CD4-positive, alpha-beta T cell treated with Interleukin-15 for 4 hours (primary cell): ENCODE results near the gene SLC38A7.
"Not testable (repeated sequence)": the region's sequence is repeated elsewhere in the genome, so short reads cannot be mapped to it uniquely, and the experiment has no call there.

ENCODE experiments used
- DNase-seq: peaks from one replicate; pipeline ENCODE4 v3.0.0-alpha.2; 2020; ENCODE audit warnings: low spot score

The SLC38A7 gene

DNA sequence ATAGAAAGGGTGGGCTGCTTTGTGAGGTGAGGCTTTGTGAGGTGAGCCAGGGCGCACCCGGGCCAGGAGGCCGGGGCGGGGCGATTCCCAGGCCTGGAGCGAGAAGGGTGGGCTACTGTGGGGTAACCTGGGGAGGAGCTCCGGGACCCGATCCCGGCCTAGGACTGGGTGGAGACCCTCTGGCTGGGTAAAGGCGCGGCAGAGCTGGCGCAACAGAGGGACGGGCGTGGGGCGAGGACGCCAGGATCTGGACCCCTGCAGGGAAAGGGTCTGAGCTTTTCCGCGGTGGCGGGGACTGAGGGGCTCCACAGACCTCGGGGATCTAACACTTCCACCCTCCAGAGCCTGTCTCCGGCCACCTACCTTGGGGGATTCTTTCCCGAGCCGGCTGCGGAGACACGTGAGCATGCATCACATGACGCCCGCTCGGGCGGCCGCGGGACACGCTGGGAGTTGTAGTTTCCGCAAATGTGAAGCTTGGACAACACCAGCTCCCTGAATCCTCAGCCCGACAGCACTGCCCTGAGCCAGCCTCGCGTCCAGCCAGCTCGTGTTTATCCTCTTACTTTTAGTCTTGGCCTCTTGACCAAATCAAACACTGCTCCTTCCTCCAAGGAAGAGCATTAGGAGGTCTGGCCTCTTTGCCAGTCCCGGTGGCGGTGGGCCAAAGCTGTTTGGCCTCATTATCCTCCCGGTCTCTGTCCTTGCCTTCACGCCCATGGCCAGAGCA is at the start of gene SLC38A7:
Gene SLC38A7, minus strand, starts transcription at position 417 of the 730 bp plus-strand sequence. CDS start 4,644 bp downstream, outside the sequence.
- DNase-seq: peak; percentile 72

DNA sequence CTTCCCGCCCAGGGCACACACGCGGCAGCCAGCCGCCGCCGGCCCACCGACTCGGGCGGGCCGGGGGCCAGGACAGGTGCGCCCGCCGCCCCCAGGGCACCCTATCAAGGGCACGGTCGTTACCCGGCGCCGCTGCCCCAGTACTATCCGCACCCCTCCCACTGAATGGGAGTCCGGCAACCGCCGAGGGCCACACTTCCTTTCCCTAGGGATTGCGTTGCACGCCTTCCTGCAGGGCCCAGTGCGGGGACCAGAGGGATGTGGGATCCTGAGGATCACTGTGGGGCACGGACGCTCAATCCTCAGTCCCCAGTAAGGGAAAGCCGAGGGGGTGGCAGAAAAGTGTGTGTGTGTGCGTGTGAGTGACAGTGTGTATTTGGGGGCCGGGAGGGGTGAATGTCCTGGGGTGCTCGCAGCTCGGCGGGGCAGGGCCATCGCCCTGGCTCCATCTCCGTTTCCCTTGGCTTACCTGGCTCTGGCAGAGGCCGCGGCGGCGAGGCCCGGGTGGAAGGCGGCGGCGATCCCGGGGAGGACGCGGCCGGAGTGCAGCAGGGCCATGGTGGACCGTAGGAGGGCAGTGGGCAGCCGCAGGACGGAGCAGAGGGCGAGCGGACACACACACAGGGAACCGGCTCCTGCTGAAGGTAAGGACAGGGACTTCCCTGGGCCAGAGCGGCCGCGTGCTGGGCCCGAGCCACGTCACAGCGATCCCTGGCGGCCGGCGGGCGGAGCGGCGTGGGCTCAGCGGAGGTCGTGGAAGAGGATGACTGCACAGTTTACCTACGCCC is 49.3 kb upstream of the SLC38A7 start, which contains the start of gene GOT2:
Gene GOT2, minus strand, starts transcription at position 646 of the 788 bp plus-strand sequence. Its CDS starts 88 bp downstream, at position 558.
- peak; percentile 84 for DNase-seq

DNA sequence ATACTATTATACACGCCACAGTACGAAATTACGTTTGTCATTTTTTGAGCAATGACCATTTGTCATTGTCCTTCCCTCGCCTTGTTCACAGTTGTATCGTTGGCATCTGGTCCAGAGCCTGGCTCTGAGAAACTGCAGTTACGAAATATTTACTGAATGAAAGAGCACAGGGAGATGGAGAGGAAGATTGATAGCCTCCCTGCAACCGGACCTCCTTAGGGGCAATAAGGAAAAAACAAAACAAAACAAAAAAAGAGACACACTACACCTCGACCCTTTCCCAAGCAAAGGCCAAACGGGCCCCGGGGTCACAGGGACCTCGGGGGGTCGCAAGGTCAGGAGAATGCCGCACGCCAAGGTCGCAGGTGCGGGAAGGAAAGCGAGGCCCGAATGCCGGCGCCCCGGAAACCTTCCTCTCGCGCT is 48.7 kb upstream of the SLC38A7 start:
- no peak for DNase-seq

DNA sequence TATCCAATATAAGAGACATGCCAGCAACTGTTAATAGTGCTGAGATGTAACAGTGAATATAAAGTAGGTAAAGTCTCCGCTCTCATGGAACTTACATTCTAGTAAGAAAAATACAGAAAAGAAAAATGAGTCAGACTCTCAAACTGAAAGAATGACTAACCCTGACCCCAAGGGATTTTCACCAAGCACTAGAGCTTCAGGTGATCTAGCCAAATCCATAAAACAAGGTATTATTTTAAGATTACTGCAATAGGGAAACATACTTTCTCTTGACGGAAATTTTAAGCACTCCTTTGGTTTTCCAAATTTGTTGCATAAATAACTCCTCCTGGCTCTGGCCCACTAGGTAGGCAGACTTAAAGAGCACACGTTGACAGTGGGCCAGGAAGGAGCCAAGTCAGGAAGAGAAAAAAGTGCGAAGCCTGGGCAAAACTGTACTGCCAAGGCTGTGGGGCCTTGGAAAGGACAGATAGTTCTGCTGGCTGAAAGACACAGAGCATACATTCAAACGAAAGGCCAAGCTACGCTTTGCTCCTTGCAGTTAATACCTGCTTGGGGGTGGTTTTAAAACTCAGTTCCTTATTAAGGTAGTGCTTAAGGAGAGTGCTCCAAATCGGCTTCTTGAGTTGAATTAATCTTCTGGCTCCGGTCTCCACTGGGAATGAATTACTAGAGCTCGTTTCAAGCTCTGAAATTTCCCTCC is 48.1 kb upstream of the SLC38A7 start:
- DNase-seq: peak; percentile 12

DNA sequence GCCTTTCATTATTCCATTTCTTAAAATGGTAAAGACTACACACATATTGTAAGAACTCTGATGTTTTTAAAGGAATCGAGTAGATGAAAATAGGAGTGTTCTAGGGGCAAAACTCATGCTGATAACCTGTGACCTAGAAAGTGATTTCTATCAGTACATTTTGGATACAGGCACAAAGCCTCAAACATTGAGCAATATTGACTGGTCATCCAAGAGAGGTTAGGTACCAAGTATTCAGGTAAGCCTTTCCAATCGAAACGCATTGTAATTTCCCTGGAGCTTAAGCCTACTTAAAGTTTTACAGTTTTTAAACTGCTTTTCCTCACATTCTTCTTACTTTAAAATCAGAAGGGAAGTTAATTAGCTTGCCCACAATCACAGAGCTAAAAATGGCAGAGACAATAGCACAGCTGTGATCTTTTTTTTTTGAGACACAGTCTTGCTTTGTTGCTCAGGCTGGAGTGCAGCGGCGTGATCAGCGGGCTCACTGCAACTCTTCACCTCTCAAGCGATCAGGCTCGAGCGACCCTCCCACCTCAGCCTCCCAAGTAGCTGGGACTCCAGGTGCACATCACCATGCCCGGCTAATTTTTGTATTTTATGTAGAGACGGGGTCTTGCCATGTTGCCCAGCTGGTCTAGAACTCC is 46.3 kb upstream of the SLC38A7 start:
- no peak for DNase-seq

- DNase-seq: no peak
Measured at GRCh38 chr16:58727796-58728568, 43.4 kb upstream of the SLC38A7 start.

- no peak for DNase-seq
Measured at GRCh38 chr16:58727028-58727781, 42.6 kb upstream of the SLC38A7 start.

- DNase-seq: no peak
Measured at GRCh38 chr16:58723109-58723508, 38.5 kb upstream of the SLC38A7 start.

GRCh38 chr16:58717994-58718393 is 33.4 kb upstream of the SLC38A7 start:
- DNase-seq: no peak

GRCh38 chr16:58716468-58716867 is 31.9 kb upstream of the SLC38A7 start:
- no peak for DNase-seq

DNA sequence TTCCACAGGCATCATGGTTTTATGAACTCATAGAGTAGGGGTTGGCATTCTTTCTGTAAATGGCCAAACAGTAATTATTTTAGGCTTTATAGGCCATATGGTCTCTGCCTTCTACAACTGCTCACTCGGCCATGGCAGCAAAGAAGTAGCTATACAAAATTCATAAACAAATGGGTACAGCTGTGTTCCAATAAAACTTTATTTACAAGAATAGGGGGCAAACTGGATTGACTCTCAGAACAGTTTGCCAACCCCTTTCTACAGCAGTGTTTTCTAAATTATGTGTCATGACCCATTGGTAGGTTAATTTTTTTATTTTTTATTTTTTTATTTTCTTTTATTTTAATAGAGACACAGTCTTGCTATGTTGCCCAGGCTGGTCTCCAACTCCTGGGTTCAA is 29.2 kb upstream of the SLC38A7 start:
- no peak for DNase-seq

- no peak for DNase-seq
Measured at GRCh38 chr16:58709333-58709732, 24.8 kb upstream of the SLC38A7 start.

- no peak for DNase-seq
Measured at GRCh38 chr16:58699151-58699550, 14.6 kb upstream of the SLC38A7 start.

DNA sequence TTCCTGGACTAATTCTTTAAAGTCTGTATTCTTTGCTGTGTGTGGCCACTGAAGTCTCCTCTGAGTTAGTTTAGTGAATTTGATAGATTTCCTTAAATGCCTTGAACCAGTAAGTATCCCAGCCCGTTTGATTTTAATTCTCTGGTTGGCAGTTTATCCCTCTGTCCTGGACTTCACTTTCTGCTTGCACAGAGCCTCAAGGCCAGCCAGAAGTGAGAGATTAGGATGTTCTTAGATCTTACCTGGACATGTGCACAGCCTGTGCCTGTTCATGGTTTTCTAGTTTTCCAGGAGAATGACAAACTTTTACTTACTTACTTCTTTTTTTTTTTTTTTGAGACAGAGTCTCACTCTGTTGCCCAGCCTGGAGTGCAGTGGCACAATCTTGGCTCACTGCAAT is 10.8 kb upstream of the SLC38A7 start:
- no peak for DNase-seq

DNA sequence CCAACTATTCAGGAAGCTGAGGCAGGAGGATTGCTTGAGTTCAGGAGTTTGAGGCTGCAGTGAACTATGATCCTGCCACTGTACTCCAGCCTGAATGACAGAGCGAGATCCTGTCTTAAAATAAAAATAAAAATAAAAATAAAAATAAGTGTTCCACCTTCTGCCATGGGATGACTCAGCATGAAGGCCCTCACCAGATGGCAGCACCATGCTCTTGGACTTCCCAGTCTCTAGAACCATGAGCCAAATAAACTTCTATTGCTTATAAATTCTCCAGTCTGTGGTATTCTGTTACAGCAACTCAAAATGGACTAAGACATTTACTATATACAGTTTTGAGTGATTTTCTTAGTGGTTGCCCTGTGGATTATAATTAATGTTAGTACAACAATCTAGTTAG is 7.9 kb upstream of the SLC38A7 start:
- no peak for DNase-seq

DNA sequence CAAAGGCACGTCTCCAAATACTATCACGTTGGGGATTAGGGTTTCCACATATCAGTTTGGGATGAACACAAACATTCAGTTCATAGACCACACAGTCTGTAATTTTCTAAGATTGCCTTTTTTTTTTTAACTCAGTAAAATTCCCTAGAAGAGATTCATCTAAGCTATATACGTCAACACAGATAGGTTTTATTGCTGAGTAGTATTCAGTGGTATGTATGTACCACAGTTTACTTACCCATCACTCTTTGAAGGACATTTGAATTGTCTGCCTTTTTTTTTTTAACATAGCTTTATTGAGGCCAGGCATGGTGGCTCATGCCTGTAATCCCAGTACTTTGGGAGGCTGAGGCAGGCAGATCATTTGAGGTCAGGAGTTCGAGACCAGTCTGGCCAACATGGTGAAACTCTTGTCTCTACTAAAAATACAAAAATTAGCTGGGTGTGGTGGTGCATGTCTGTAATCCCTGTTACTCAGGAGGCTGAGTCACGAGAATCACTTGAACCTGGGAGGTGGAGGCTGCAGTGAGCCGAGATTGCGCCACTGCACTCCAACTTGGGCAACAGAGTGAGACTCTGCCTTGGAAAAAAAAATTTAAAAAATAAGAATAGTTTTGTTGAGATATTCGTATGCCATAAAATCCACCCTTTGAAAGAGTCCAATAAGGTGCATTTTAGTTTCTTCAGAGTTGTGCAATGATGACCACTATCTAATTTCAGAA is 2.6 kb upstream of the SLC38A7 start:
- not testable (repeated sequence) for DNase-seq

- DNase-seq: no peak
Measured at GRCh38 chr16:58685084-58685449, 497 bp upstream of the SLC38A7 start.

GRCh38 chr16:58684001-58684353 is 593 bp downstream of the SLC38A7 start:
- no peak for DNase-seq

DNA sequence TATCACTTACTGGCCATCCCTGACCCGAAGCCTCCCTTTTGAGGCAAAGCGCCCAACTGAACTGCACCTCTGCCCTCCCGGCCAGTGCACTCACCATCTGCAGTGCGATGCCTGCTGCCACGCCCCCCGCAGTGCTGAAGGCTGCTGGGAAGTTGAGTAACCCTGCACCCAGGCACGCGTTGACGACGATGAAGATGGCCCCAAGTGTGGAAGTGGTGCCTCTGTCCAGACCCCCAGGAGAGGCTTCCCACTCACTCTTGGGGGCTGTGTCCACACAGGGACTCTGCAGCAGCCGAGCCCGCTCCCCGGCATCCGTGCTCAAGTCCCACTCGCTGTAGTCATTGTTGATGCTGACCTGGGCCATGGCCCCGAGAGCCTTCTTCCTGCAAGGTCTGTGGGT is 4.8 kb downstream of the SLC38A7 start:
- no peak for DNase-seq

- no peak for DNase-seq
Measured at GRCh38 chr16:58678716-58679115, 5.9 kb downstream of the SLC38A7 start.
